Fibroblast of skin of scalp (primary cell): ENCODE measurements around the gene UGCG.
A peak's percentile ranks its signal among the peaks of the same experiment; 100 is the strongest.
"Not testable (repeated sequence)": the region's sequence is repeated elsewhere in the genome, so short reads cannot be mapped to it uniquely, and the experiment has no call there.

Experiments
- DNase-seq: peaks from one replicate; pipeline ENCODE4 v3.0.0-alpha.2; 2013

UGCG gene

DNA sequence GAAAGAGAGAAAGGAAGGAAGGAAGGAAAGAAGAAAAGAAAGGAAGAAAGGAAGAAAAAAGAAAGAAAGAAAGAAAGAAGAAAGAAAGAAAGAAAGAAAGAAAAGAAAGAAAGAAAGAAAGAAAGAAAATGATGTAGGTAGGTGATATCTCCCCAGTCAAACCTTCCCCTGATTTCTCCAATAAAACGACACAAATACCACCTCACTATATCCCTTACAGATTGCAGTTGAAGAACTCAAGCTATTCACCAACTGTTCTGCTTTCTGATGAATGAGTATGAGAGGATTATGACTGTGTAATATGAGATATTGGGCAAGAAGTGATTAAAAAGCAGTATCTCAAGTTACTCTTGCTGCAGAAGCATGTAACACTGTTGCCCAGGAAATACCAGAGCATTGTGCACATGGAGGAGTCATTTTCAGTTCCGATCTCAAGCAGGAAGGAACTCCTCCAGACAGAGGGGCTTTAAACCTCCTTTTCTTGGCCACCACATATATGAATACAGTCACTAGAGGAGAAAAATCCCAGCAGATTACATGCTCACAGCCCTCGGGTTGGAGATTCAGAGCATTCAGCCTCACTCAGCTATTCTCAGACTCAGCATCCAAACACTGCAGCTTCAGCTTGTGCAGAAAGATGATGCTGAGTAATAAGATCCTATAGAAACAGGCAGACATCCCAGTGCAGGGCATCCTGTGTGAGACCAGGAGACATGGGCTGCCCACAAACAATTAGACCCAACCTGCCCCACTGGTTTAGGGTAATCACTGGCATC lies 61.4 kb downstream of the UGCG start:
- peak; percentile 96 for DNase-seq

DNA sequence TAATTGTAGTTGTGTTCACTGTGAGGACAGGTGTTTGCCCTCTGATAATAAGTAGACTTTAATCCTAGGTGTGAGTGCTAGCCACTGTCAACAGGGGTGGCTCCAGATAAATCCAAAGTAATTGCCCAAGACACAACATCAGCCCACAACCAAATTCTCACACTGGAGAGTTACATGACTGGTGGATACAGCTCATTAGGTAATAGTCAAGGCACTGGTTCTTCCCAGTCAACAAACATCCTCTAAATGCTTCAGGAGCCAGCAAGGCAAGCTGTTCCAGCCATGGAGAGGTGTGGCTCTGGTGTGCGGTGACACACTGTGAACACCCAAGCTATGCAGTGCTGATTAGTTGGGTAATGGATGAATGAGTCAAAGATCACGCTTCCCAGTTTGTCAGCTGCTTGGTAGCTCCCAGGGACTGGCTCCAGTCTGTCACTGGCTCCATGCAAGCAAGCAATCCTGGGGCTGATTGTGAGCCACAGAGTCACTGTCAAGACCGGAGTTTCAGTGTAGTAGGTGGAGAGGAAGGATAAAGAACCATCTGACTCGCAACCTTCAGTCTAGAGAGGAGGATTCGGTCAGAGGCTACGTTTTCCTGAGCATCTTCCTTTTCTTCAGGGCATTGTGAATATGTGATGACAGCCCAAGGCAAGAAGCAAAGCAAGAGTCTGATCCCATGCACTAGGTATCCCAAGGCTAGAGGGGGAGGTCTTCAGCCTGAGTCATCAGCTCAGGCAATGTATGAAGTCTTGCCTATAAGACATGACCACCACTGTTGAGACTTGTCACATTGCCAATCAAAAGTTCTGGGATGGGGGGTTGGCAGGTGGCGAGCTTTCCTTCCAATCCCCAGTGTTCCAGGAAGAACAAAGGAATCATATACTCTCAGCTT lies 63.1 kb downstream of the UGCG start:
- DNase-seq = peak; percentile 88

GRCh38 chr9:111960485-111960884 lies 63.9 kb downstream of the UGCG start:
- DNase-seq = not testable (repeated sequence)

GRCh38 chr9:111961009-111961408 lies 64.4 kb downstream of the UGCG start:
- DNase-seq = peak; percentile 51

- peak; percentile 38 for DNase-seq
These were observed 65.0 kb downstream of the UGCG start for GRCh38 chr9:111961575-111961974.

DNA sequence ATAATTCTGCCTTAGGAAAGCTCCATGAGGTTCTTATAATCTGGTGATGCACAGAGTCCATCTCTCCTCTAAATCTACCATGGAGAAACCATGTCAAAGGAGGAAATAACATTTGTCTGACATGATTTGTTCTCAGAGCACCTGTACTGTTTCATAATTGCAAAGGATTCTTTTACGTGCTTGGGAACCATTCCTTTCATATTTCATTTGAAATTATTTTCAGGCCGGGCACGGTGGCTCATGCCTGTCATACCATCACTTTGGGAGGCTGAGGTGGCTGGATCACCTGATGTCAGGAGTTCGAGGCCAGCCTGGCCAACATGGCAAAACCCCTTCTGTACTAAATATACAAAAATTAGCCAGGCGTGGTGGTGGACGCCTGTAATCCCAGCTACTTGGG lies 65.4 kb downstream of the UGCG start:
- DNase-seq = no peak

DNA sequence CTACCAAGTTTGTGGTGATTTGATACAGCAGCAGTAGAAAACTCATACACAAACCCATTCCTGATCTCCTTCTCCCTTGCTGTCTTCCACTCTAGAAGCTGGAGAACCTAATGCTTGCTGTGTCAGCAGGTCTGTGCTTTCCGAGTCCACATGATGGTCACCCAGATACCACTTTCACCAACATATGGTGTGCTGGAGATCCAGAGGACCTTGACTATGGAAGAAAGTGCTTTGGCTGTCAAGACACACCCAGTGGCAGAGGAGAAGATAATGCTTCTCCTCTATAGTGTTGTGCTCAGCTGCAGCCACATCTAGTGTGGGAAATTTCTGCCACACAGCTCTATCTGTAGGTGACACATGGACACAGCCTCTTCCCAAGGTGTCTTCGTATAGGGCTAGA lies 67.4 kb downstream of the UGCG start:
- no peak for DNase-seq

GRCh38 chr9:111965566-111966019 lies 69.0 kb downstream of the UGCG start:
- peak; percentile 90 for DNase-seq

- no peak for DNase-seq
These were observed 69.6 kb downstream of the UGCG start for GRCh38 chr9:111966124-111966723.

DNA sequence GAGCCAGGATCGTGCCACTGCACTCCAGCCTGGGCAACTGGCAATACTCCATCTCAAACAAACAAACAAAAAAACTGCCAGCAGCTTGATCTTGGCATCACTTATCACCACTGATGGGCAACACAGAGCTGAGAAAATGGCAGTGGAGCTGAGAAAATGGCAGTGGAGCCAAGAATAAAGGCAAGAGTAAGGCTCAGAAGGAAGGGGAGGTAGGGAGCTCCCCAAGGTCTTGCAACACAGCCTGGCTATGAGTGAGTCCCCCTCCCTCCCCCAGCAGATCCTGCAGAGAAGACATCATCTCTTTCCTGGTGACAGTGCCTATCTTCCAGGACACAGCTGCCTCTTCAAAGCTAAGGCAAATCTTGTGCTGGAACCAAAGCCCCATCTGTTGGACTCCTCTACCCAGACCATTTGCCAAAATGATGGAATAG lies 70.3 kb downstream of the UGCG start:
- peak; percentile 51 for DNase-seq

- DNase-seq = no peak
These were observed 71.0 kb downstream of the UGCG start for GRCh38 chr9:111967621-111968020.

GRCh38 chr9:111969061-111969460 lies 72.4 kb downstream of the UGCG start:
- DNase-seq = peak; percentile 64

DNA sequence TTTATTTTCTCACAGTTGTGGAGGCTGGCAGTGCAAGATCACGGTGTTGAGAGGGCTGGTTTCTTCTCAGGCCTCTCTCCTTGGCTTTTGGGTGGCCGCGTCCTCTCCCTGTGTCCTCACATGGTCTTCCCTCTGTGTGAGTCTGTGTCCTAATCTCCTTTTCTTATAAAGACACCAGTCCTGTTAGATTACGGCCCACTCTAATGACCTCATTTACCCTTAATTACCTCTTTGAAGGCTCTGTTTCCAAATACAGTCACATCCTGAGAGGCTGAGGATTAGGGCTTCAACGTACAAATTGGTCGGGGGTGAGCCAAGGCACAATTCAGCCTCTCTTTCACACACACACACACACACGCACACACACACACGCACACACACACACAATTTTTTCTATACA lies 73.0 kb downstream of the UGCG start:
- no peak for DNase-seq

DNA sequence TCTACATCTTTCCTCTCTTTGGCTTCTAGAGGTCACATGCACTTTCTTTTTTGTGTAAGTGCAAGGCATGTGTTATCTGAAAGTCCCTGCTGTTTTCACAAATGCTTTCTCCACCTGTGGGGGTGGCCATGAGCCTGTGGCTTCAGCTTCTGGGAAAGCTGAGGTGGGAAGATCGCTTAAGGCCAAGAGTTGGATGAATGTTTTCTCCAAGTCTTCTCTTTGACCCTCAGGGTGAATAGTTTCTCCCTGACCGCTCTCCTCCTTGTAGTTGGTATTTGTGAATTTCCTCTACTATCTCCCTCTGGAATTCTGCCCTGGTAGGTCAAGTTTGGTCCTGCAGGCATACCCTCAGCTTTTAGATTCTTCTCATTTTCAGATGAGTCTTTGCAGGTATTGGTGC lies 74.2 kb downstream of the UGCG start:
- no peak for DNase-seq

DNA sequence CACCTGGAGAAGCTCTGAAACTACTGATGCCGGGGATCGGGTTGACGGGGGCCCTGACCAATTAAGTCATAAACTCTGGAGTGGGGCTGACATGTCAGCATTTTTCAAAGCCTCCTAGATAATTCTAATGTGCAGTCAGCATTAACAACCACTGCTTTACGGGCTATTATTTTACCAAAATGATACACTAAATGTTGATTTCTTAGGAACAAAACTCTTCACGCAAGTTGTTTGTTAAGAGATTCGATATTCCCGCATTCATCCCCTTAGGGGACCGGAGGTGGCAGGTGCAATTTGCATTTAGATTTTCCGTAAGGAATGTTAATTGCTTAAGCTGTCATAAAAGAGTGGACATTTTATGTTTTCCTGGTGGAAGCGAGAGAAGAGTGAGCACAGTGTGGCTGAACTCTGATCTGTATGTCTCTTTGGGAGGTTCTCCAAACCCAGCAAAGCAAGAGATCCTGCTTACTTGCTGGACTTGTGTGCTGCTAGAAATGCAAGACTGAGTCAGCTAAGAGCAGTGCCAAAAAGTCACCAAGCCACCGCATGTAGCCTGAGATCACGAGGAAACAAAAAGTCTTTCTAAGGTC lies 77.6 kb downstream of the UGCG start:
- peak; percentile 18 for DNase-seq

DNA sequence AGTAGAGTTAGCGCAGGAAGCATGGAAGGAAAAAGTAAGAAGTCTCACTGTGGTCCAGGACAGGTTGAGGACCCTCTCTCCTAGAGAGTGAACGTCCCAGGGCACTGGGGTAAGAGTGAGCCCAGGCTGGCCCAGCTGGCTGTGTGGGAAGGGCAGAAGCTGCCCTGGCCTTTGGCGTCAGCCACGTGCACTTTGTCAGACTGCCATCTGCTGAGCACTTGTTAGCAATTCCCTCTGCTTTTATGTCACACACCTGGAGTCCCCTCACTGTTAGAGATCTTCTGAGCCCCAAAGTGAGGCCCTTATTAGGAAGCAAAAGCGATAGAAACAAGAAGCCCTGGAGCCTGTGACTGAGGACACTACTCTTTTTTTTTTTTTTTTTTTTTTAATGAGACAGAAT lies 79.1 kb downstream of the UGCG start:
- no peak for DNase-seq

- no peak for DNase-seq
These were observed 82.0 kb downstream of the UGCG start for GRCh38 chr9:111978616-111979015.

- DNase-seq = no peak
These were observed 82.9 kb downstream of the UGCG start for GRCh38 chr9:111979561-111979960.

DNA sequence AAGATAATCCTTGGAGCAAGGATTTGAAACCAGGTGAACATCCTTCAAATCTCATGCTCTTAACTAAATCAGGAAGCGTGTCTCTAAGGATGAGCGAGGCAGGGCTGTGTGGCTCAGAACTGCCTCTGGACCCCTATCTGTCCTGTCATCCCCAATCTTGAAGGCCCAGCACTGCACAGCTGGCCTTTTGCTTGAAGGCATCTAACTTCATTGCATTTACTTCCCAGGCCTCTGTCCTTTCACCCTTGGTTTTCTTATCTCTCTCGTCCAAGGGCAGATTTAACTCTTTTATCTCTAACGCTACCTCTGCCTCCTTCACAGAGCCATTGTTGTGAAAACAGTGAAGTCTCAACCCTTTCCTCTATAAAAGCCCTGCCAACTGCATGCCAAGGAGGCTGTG lies 83.8 kb downstream of the UGCG start:
- no peak for DNase-seq

- DNase-seq = no peak
These were observed 86.9 kb downstream of the UGCG start for GRCh38 chr9:111983484-111983908.

DNA sequence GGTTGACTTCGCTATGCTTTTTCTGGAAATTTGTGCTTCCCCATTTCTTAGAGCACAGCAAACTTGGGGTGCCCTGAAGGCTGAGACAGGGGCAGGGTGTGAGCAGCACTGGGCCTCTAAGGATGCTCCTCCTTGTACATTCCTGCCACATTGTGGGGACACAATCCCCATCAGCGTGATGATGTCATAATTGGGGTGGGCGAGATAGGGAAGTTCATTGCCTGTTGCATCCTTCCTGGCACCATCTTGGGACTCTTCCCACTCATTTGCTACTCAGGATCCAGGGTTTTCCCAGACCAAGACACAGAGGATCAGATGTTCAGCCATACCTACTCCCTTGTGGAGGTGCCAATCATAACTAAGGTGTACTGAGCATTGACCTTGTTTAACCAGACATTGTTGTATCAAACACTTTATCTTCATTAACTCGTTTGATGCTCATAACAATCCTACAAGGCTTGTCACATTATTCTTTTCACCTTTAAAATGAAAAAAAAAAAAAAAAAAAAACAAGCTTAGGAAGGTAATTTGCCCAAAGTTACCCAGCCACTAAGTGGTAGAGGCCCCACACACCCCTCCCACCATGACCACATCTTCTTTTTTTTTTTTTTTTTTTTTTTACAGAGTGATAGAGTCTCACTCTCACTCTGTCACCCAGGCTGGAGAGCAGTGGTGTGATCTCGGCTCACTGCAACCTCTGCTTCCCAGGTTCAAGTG lies 87.6 kb downstream of the UGCG start:
- no peak for DNase-seq
